Mesothelial cell of epicardium (in vitro differentiated cells): ENCODE measurements around the gene SND1. TPM values are rescaled to one million over a fixed set of nuclear protein-coding genes. Genes with fewer than 3 reads are reported as not detected.

ENCODE experiments used
- DNase-seq, 2 experiments: peaks; one replicate each; pipeline ENCODE4 v3.0.0; 2021; ENCODE audit warnings: low spot score in 2 of 2; ENCODE audit not compliant: unreplicated experiment in 2 of 2
- H3K27ac Mint-ChIP-seq: 2 replicates; pipeline ENCODE4 v1.8.0; 2021; ENCODE audit warnings: mixed read lengths
- H3K27me3 Mint-ChIP-seq: 2 replicates; pipeline ENCODE4 v1.8.0; 2021; ENCODE audit warnings: low read depth, mixed read lengths
- H3K36me3 Mint-ChIP-seq: 2 replicates; pipeline ENCODE4 v1.8.0; 2021; ENCODE audit warnings: mixed read lengths
- H3K4me1 Mint-ChIP-seq: 2 replicates; pipeline ENCODE4 v1.8.0; 2021; ENCODE audit warnings: mixed read lengths
- H3K4me3 Mint-ChIP-seq: 2 replicates; pipeline ENCODE4 v1.8.0; 2021; ENCODE audit warnings: mild to moderate bottlenecking, moderate library complexity, mixed read lengths
- H3K9me3 Mint-ChIP-seq: 2 replicates; pipeline ENCODE4 v1.8.0; 2021; ENCODE audit warnings: mixed read lengths
- total RNA-seq: library from RNA; stranded (reverse); gene quantifications from 3 replicates; pipeline ENCODE4 v1.2.1, GENCODE V29; 2021
- TF ChIP-seq, protein P1 (sequence below): fragments of 200-600 bp; sonication (generic); IDR thresholded peaks from one replicate; pipeline ENCODE4 v1.5.0; 2021; ENCODE audit warnings: antibody characterized with exemption; ENCODE audit not compliant: unreplicated experiment

SND1 gene
- total RNA-seq, 1 donor from 2014 or later: 211 TPM

DNA sequence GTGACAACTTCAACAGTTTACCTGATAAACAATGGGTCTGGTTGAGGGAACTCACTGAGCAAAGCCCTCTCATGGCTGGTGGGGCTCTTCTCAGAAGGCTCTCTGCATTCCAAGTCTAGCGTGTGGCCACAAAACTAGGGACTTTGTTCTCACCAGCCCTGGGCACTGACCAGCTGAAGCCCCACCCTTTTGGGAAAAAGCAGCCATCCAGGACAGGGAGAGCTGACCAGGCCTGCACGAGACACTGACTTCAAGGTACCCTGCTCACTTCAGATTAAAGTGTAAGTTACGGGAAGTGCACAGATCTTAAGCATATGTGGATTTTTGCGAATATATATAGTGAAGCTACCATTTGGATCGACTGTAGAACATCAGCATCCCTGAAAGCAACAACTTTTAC lies 446.6 kb downstream of the SND1 start:
- peaks cover 6% of the 10 kb centered on the region for H3K36me3 Mint-ChIP-seq
- H3K4me1 Mint-ChIP-seq: no peaks in the 10 kb centered on the region
- H3K27me3 Mint-ChIP-seq: peaks cover 24% of the 10 kb centered on the region
- H3K27ac Mint-ChIP-seq: no peak overlapping the region
- DNase-seq: no peak
- TF ChIP-seq, protein P1, sequence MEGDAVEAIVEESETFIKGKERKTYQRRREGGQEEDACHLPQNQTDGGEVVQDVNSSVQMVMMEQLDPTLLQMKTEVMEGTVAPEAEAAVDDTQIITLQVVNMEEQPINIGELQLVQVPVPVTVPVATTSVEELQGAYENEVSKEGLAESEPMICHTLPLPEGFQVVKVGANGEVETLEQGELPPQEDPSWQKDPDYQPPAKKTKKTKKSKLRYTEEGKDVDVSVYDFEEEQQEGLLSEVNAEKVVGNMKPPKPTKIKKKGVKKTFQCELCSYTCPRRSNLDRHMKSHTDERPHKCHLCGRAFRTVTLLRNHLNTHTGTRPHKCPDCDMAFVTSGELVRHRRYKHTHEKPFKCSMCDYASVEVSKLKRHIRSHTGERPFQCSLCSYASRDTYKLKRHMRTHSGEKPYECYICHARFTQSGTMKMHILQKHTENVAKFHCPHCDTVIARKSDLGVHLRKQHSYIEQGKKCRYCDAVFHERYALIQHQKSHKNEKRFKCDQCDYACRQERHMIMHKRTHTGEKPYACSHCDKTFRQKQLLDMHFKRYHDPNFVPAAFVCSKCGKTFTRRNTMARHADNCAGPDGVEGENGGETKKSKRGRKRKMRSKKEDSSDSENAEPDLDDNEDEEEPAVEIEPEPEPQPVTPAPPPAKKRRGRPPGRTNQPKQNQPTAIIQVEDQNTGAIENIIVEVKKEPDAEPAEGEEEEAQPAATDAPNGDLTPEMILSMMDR: no peak
- H3K4me3 Mint-ChIP-seq: no peak overlapping the region
- H3K9me3 Mint-ChIP-seq: no peaks in the 10 kb centered on the region

DNA sequence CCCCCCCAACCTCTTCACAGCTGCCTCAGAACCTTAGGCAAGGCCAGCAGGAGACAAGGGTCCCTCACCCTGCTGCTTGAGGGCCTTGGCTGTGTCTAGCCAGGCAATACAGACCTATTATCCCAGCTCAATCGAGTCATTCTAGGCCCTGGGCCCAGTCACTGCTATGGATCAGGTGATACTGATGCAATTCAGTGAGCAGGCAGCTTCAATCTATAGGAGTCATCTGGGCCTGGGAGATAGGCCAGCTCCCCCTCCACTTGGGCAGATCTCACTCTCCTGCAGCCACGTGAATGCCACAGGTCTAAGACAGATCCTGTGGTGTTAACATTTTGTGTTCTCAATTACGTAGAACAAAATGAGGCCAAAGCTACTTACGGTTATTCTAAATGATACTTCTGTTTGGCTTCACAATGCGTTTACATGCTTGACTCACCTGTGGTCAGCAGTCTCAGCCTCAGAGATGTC lies 447.2 kb downstream of the SND1 start:
- Mint-ChIP-seq H3K27me3 (peaks cover 27% of the 10 kb centered on the region), H3K36me3 (peaks cover 6% of the 10 kb centered on the region), H3K4me3 (no peak overlapping the region), H3K27ac (no peak overlapping the region), H3K9me3 (no peaks in the 10 kb centered on the region), H3K4me1 (peaks cover 1% of the 10 kb centered on the region)
- TF ChIP-seq, protein P1: no peak
- DNase-seq: no peak

DNA sequence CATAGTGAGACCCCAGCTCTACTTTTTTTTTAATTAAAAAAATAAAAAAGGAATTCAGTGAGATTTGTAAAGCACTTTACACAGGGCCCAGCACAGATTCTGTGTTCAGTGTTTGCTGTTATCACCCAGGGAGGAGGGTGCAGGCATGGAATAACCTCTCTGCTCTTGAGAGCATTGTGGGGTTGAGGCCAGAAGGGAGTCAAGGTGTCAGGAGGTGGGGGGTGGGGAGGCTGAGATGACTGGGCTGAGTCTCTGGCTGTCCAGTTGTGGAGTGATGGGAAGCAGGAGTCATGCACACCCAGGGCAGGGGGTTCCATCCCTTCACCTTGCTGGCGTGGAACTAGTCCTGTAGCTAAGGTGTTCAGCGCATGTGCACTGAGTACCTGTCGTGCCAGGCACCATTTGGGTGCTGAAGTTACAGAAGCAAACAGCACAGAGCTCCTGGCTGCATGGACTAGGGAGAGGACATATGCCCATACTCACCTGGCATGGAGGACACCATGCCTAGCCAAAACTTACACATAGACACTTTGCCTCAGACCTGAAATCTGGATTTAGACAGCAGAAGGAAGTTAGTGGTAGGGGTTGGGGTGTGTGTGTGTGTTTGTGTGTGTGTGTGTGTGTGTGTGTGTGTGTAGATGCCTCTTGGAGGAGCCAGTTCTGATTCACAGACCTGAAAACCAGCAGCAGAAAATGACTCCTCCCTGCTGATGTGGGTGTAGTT lies 448.4 kb downstream of the SND1 start:
- Mint-ChIP-seq H3K4me1 (peaks cover 4% of the 10 kb centered on the region), H3K36me3 (peaks cover 6% of the 10 kb centered on the region), H3K4me3 (no peak overlapping the region), H3K27ac (no peak overlapping the region), H3K27me3 (peaks cover 39% of the 10 kb centered on the region), H3K9me3 (no peaks in the 10 kb centered on the region)
- TF ChIP-seq, protein P1: no peak
- DNase-seq: no peak

DNA sequence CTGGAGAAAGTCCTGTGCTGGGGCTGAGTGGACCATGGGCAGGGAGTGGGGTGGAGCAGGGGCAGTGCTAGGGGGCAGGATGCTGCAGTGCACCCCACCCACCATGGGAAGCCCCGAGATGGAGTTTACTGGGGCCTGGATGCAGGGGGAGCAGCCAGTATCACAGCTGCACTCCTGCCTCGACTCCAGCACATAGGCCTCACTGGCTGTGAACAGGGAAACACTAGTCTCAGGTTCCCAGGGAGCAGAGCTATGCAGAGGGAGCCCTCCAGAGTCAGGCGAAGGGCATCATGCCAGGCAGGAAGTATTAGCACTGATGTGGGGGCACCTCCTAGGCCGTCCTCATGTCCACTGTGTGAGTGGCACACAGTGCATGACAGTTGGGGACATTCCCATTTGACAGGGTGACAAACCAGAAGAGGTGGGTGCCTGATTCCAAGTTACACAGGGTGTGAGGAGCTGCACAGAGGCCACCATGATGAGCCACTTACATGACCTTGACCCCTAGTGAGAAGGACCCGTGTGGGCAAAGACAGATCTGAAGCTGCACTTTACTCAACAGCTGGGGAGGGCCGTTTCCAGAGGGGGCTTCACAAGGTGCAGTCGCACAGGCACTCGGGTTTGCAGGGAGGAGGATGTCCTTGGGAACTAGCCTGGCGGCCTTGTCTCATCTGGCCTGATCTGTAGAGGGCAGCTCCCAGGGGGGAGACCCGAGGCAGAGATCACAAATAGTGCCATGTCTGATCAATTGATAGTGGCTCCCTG lies 449.1 kb downstream of the SND1 start:
- H3K4me3 Mint-ChIP-seq: no peak overlapping the region
- no peak for DNase-seq
- H3K4me1 Mint-ChIP-seq: peaks cover 4% of the 10 kb centered on the region
- TF ChIP-seq, protein P1: no peak
- H3K36me3 Mint-ChIP-seq: peaks cover 6% of the 10 kb centered on the region
- H3K27ac Mint-ChIP-seq: no peak overlapping the region
- H3K27me3 Mint-ChIP-seq: peaks cover 46% of the 10 kb centered on the region
- H3K9me3 Mint-ChIP-seq: no peaks in the 10 kb centered on the region

DNA sequence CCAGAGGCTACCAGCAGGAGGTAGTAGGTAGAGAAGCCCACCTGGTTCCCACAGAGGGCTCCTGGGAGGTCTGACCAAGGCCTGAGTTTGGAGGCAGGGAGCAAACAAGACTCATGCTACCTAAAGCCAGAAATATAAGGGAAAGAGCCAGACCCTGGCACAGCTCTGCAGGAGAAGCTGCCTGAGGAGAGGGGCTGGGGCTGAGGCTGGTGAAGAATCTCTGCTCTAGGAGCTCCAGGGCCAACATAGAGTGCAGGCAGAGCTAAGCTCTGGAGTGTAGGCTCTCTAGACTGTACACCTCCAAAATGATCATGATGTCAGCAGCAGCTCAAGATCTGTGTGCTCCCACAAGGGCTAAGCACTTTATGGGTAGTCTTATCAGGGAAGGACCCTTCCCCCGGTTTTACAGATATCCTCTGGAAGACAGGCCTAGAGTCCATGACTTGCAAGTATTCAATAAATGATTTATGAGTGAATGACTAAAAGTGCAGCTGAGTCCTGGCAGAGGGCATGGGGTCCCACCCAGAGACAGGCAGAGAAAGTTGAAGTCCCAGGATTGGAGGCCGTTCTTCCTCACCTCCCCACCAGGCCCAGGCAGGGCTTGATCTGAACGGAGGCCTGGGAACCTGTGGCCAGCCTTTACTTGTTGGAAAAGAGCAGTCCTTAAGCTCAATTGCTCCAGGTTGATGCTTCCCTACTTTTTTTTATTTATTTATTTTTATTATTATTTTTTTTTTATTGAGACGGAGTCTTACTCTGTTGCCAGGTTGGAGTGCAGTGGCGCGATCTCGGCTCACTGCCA lies 450.7 kb downstream of the SND1 start:
- no peak for DNase-seq
- H3K36me3 Mint-ChIP-seq: peaks cover 2% of the 10 kb centered on the region
- peaks cover 61% of the 10 kb centered on the region for H3K27me3 Mint-ChIP-seq
- no peak overlapping the region for H3K27ac Mint-ChIP-seq
- no peak overlapping the region for H3K4me3 Mint-ChIP-seq
- H3K4me1 Mint-ChIP-seq: peaks cover 4% of the 10 kb centered on the region
- TF ChIP-seq, protein P1: no peak
- no peaks in the 10 kb centered on the region for H3K9me3 Mint-ChIP-seq
